Dermis microvascular lymphatic vessel endothelial cell (primary cell): ENCODE measurements around the gene GOLGA3. TPM values are rescaled to one million over a fixed set of nuclear protein-coding genes. Genes with fewer than 3 reads are reported as not detected.
"Not testable (repeated sequence)": the region's sequence is repeated elsewhere in the genome, so short reads cannot be mapped to it uniquely, and the experiment has no call there.

ENCODE experiments used
- DNase-seq, 2 donors: peaks; one replicate each; pipeline versions ENCODE4 v3.0.0 to v3.0.0-alpha.2; 2010; ENCODE audit warnings: low read depth in 2 of 2
- total RNA-seq: library from RNA; depleted of rRNA; stranded (reverse); fragments of >200 nt; gene quantifications from 2 replicates; pipeline ENCODE4 v1.2.1, GENCODE V29; 2014

GOLGA3 gene
- total RNA-seq, 1 donor from 2014 or later = 53.0 TPM

GRCh38 chr12:132754160-132754932, 74.3 kb downstream of the GOLGA3 start:
- DNase-seq = no peak

GRCh38 chr12:132753670-132754069, 75.0 kb downstream of the GOLGA3 start:
- not testable (repeated sequence) for DNase-seq

- no peak for DNase-seq
Observed at GRCh38 chr12:132748319-132748718, 80.3 kb downstream of the GOLGA3 start.

GRCh38 chr12:132747896-132748295, 80.8 kb downstream of the GOLGA3 start:
- DNase-seq = no peak

- no peak for DNase-seq
Observed at GRCh38 chr12:132747395-132747794, 81.3 kb downstream of the GOLGA3 start.

GRCh38 chr12:132746613-132747012, 82.1 kb downstream of the GOLGA3 start:
- DNase-seq = no peak

GRCh38 chr12:132743831-132744230, 84.8 kb downstream of the GOLGA3 start:
- DNase-seq = no peak

GRCh38 chr12:132741620-132742019, 87.0 kb downstream of the GOLGA3 start:
- DNase-seq = no peak

- DNase-seq = no peak
Observed at GRCh38 chr12:132740652-132741051, 88.0 kb downstream of the GOLGA3 start.

GRCh38 chr12:132740313-132740646, 88.4 kb downstream of the GOLGA3 start:
- DNase-seq = no peak

- DNase-seq = no peak
Observed at GRCh38 chr12:132739600-132740312, 88.9 kb downstream of the GOLGA3 start.

GRCh38 chr12:132736913-132737312, 91.8 kb downstream of the GOLGA3 start:
- no peak for DNase-seq

- no peak for DNase-seq
Observed at GRCh38 chr12:132736378-132736777, 92.3 kb downstream of the GOLGA3 start.

GRCh38 chr12:132735496-132735895, 93.2 kb downstream of the GOLGA3 start:
- no peak for DNase-seq

- no peak for DNase-seq
Observed at GRCh38 chr12:132734206-132734605, 94.5 kb downstream of the GOLGA3 start.

- no peak for DNase-seq
Observed at GRCh38 chr12:132731574-132731973, 97.1 kb downstream of the GOLGA3 start.

GRCh38 chr12:132730353-132730752, 98.3 kb downstream of the GOLGA3 start:
- no peak for DNase-seq

- no peak for DNase-seq
Observed at GRCh38 chr12:132729541-132730320, 98.9 kb downstream of the GOLGA3 start.

- no peak for DNase-seq
Observed at GRCh38 chr12:132728502-132728901, 100.2 kb downstream of the GOLGA3 start.

GRCh38 chr12:132727091-132727794, 101.4 kb downstream of the GOLGA3 start:
- no peak for DNase-seq

- DNase-seq = no peak
Observed at GRCh38 chr12:132726386-132726785, 102.3 kb downstream of the GOLGA3 start.
